K562 (cell line): ENCODE measurements around the gene SLC7A4. TPM values are rescaled to one million over a fixed set of nuclear protein-coding genes. Genes with fewer than 3 reads are reported as not detected.

Source experiments
- ATAC-seq: fragments of 200-7000 bp; cut with Tn5 transposase; 3 replicates; pipeline ENCODE4 v1.9.1; 2020; ENCODE audit warnings: moderate library complexity
- BruUV-seq: library from RNA; stranded (reverse); fragments of 400-500 nt; replicated peaks from 2 replicates; lab custom pipeline; 2021; lab: Mats Ljungman, UMichigan
- CTCF ChIA-PET: fragments of 300-600 bp; formaldehyde crosslinking; extraction: SDS; loops from one replicate; lab custom pipeline; 2021; ENCODE audit warnings: low intra/inter-chr PET ratio; lab: Yijun Ruan, JAX
- POLR2A ChIA-PET: fragments of 300-600, 350-650 bp; sonication (Branson Sonifier 250); formaldehyde crosslinking; extraction: SDS; loops from one replicate; lab custom pipeline; 2021; ENCODE audit warnings: antibody characterized with exemption, inconsistent platforms; lab: Yijun Ruan, JAX
- DNase-seq, 4 experiments: peaks; one replicate each; pipeline versions ENCODE4 v3.0.0 to v3.0.0-alpha.2; 2011 to 2018; ENCODE audit warnings: low spot score in 3 of 4, mixed read lengths in 3 of 4; ENCODE audit errors: extremely low read depth in 1 of 4
- FAIRE-seq: peaks from 2 replicates; lab custom pipeline; 2011; peaks lifted over from hg19 to GRCh38; lab: Jason Lieb, UNC
- H2AFZ ChIP-seq: 2 replicates; pipeline ENCODE4 v1.6.0; 2011; ENCODE audit warnings: low read depth, low read length, control low read depth, inconsistent platforms
- H3K27ac ChIP-seq: fragments of 200-600 bp; 3 replicates; pipeline ENCODE4 v1.8.0; 2011; ENCODE audit warnings: low read depth, mild to moderate bottlenecking, control low read depth, inconsistent platforms, low read length, moderate library complexity, mixed read lengths; ENCODE audit errors: extremely low read depth
- H3K27me3 ChIP-seq, 2 experiments: fragments of 300-600 bp in 1 of 2; 2 replicates in 1 of 2; 3 replicates in 1 of 2; pipeline versions ENCODE4 v1.6.0 to v1.8.0; 2011; ENCODE audit warnings: inconsistent platforms in 2 of 2, low read length in 2 of 2, mild to moderate bottlenecking in 1 of 2, mixed read lengths in 1 of 2, moderate library complexity in 1 of 2; ENCODE audit not compliant: control insufficient read depth in 2 of 2, insufficient read depth in 2 of 2
- H3K36me3 ChIP-seq: fragments of 300-600 bp; 3 replicates; pipeline ENCODE4 v1.8.0; 2011; ENCODE audit warnings: mild to moderate bottlenecking, low read length, inconsistent platforms; ENCODE audit not compliant: control insufficient read depth, insufficient read depth
- H3K4me1 ChIP-seq, 2 experiments: fragments of 200-600 bp in 1 of 2; replicated peaks in 1 of 2; 2 replicates in 1 of 2; 3 replicates in 1 of 2; pipeline versions ENCODE4 v1.5.1 to v1.8.0; 2011; ENCODE audit warnings: inconsistent platforms in 2 of 2, low read length in 2 of 2, mild to moderate bottlenecking in 1 of 2, mixed read lengths in 1 of 2, moderate library complexity in 1 of 2; ENCODE audit not compliant: control insufficient read depth in 2 of 2, insufficient read depth in 2 of 2
- H3K4me2 ChIP-seq: 2 replicates; pipeline ENCODE4 v1.6.1; 2011; ENCODE audit warnings: low read length, control low read depth, inconsistent platforms, mixed read lengths; ENCODE audit not compliant: insufficient read depth
- H3K4me3 ChIP-seq: fragments of 200-600 bp; sonication (generic), shearing (Covaris generic); 2 replicates; pipeline ENCODE4 v1.5.1; 2016; ENCODE audit warnings: control low read depth, inconsistent platforms
- H3K79me2 ChIP-seq: fragments of 200-600 bp; 3 replicates; pipeline ENCODE4 v1.8.0; 2011; ENCODE audit warnings: low read length, inconsistent platforms; ENCODE audit not compliant: control insufficient read depth, insufficient read depth
- H3K9ac ChIP-seq, 2 experiments: 2 replicates each; pipeline versions ENCODE4 v1.6.0 to v1.6.1; 2011; ENCODE audit warnings: low read depth in 2 of 2, low read length in 2 of 2, control low read depth in 1 of 2, inconsistent platforms in 1 of 2, mild to moderate bottlenecking in 1 of 2, mixed read lengths in 1 of 2; ENCODE audit not compliant: insufficient read depth in 1 of 2
- H3K9me1 ChIP-seq: one replicate; pipeline ENCODE4 v1.6.0; 2011; ENCODE audit warnings: inconsistent platforms, mild to moderate bottlenecking, low read length, moderate library complexity; ENCODE audit not compliant: control insufficient read depth, insufficient read depth
- H3K9me3 ChIP-seq: replicated peaks from 2 replicates; pipeline ENCODE4 v1.5.1; 2011; ENCODE audit warnings: low read depth, low read length, inconsistent platforms; ENCODE audit not compliant: control insufficient read depth, insufficient read depth
- H4K20me1 ChIP-seq: replicated peaks from 2 replicates; pipeline ENCODE4 v1.6.1; 2011; ENCODE audit warnings: low read length, inconsistent platforms, mixed read lengths; ENCODE audit not compliant: control insufficient read depth, insufficient read depth
- BRF1 ChIP-seq: IDR thresholded peaks from 3 replicates; pipeline ENCODE4 v1.6.1; 2011; ENCODE audit warnings: borderline replicate concordance, mild to moderate bottlenecking; ENCODE audit not compliant: insufficient read length; ENCODE audit errors: extremely low read depth
- CXXC5 ChIP-seq: fragments of 250-450 bp; sonication (Bioruptor Pico); IDR thresholded peaks from 2 replicates; pipeline ENCODE4 v1.8.0; 2022; ENCODE audit warnings: inconsistent platforms, mild to moderate bottlenecking, moderate library complexity
- ESRRB ChIP-seq: fragments of 250-450 bp; sonication (Bioruptor Pico); IDR thresholded peaks from 2 replicates; pipeline ENCODE4 v1.5.0; 2020; ENCODE audit warnings: mild to moderate bottlenecking, moderate library complexity, borderline replicate concordance
- FOXK1 ChIP-seq: sonication (generic); formaldehyde crosslinking; IDR thresholded peaks from 2 replicates; pipeline ENCODE4 v1.8.0; 2022; ENCODE audit warnings: missing genetic modification reagents, mild to moderate bottlenecking, borderline replicate concordance
- GATAD2B ChIP-seq: fragments of 450-650 bp; IDR thresholded peaks from 2 replicates; pipeline ENCODE4 v1.6.1; 2017; ENCODE audit warnings: mild to moderate bottlenecking, borderline replicate concordance
- GTF2A2 ChIP-seq: IDR thresholded peaks from 2 replicates; pipeline ENCODE4 v1.6.1; 2016; ENCODE audit warnings: mild to moderate bottlenecking, missing genetic modification characterization, missing compliant biosample characterization
- HSF4 ChIP-seq: fragments of 250-450 bp; sonication (Bioruptor Pico); IDR thresholded peaks from 2 replicates; pipeline ENCODE4 v2.1.2; 2022; ENCODE audit warnings: mild to moderate bottlenecking, moderate library complexity, borderline replicate concordance
- NCOR1 ChIP-seq: fragments of 450-650 bp; IDR thresholded peaks from 2 replicates; pipeline ENCODE4 v1.6.1; 2016; ENCODE audit warnings: mild to moderate bottlenecking, moderate library complexity
- NONO ChIP-seq, 2 experiments: fragments of 200-400 bp in 1 of 2; fragments of 450-650 bp in 1 of 2; formaldehyde crosslinking in 1 of 2; IDR thresholded peaks; 2 replicates each; pipeline ENCODE4 v1.6.1; 2017; ENCODE audit warnings: low read depth in 2 of 2, mild to moderate bottlenecking in 2 of 2, moderate library complexity in 2 of 2, low read length in 1 of 2
- SIRT6 ChIP-seq: IDR thresholded peaks from one replicate; pipeline ENCODE4 v1.6.1; 2012; ENCODE audit warnings: low read depth, mild to moderate bottlenecking, control low read depth, inconsistent platforms, low read length, moderate library complexity
- ZNF165 ChIP-seq: fragments of 250-450 bp; sonication (Bioruptor Pico); IDR thresholded peaks from 2 replicates; pipeline ENCODE4 v1.4.0; 2020; ENCODE audit warnings: borderline replicate concordance
- WGBS: fragments of 100-300 bp; shearing (Covaris generic); methylation state at CpG from one replicate; pipeline ENCODE4 v1.1.6; 2016; ENCODE audit warnings: low coverage, mixed read lengths; ENCODE audit not compliant: insufficient coverage; ENCODE audit errors: missing lambda C conversion rate; 5-methylcytosine and 5-hydroxymethylcytosine counted together
- in situ Hi-C: fragments of 300-500 bp; cut with MboI; formaldehyde crosslinking; loops from 4 replicates; pipeline ENCODE4 v1.15.0; 2018; ENCODE audit warnings: inconsistent platforms, mixed read lengths
- intact Hi-C: fragments of 100-400 bp; cut with micrococcal nuclease; formaldehyde crosslinking; loops from 2 replicates; pipeline ENCODE4 v1.14.2; 2022
- polyA plus RNA-seq, 8 experiments: library from polyadenylated mRNA; depleted of rRNA in 4 of 8; stranded (reverse) in 5 of 8; unstranded in 3 of 8; fragments of >200 nt; fragmentation: Nextera tagmentation in 2 of 8; fragmentation: Illumina TruSeq in 1 of 8; extraction: Ambion mirVana in 2 of 8; extraction: Trizol in 1 of 8; gene quantifications; 2 replicates each; pipeline versions ENCODE4 v1.2.1 to v1.2.3, GENCODE V29; 2011 to 2014; ENCODE audit warnings: inconsistent platforms in 1 of 8, missing spikeins in 1 of 8
- total RNA-seq, 7 experiments: library from RNA; depleted of rRNA in 6 of 7; stranded (reverse); fragments of >200 nt in 6 of 7; fragmentation: Illumina TruSeq in 2 of 7; extraction: Trizol in 2 of 7; gene quantifications; 2 replicates each; pipeline versions ENCODE4 v1.2.1 to v1.2.3, GENCODE V29; 2011 to 2021; ENCODE audit warnings: low replicate concordance in 1 of 7
- TF ChIP-seq, protein P1 (sequence below): fragments of 450-650 bp; conservative IDR thresholded peaks from 2 replicates; pipeline ENCODE4 v1.6.1; 2016; ENCODE audit warnings: missing genetic modification characterization, low read depth, mild to moderate bottlenecking, missing compliant biosample characterization, moderate library complexity
- TF ChIP-seq, protein P2 (sequence below): sonication (generic); formaldehyde crosslinking; IDR thresholded peaks from 2 replicates; pipeline ENCODE4 v1.8.1; 2023; ENCODE audit warnings: mild to moderate bottlenecking, missing genetic modification reagents
- TF ChIP-seq, protein P3 (sequence below): fragments of 450-650 bp; formaldehyde crosslinking; IDR thresholded peaks from 2 replicates; pipeline ENCODE4 v1.4.0; 2022; ENCODE audit warnings: missing genetic modification characterization

SLC7A4 gene
- total and polyA plus RNA-seq, 9 of the 15 experiments (the other 6 are each of a cell fraction or from before 2014, with no cell fraction given) = not detected

DNA sequence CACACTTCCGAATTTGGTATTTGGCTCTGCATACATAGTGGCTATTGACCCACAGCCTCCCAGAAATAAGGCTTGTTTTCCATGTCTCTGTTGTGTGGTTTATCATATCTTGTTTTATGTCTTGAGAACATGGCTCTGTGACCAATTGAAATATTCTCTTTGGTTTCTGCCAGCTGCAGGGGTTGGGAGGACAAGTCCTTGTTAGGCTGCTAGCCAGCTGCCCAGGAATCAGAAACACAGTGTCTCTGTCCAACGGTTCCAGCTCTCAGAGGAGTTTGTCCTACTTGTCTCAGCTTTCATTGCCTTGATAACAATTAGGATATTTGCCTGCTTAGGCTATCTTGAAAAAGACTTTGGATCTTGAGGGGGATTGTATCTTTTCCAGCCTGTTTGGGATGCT, 6.0 kb upstream of the SLC7A4 start (continued):
- no peak; the same call in 1 of the 2 replicates for TF ChIP-seq HSF4
- TF ChIP-seq, protein P1, sequence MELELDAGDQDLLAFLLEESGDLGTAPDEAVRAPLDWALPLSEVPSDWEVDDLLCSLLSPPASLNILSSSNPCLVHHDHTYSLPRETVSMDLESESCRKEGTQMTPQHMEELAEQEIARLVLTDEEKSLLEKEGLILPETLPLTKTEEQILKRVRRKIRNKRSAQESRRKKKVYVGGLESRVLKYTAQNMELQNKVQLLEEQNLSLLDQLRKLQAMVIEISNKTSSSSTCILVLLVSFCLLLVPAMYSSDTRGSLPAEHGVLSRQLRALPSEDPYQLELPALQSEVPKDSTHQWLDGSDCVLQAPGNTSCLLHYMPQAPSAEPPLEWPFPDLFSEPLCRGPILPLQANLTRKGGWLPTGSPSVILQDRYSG (tag) = no peak
- no peak for TF ChIP-seq GATAD2B
- TF ChIP-seq, protein P2, sequence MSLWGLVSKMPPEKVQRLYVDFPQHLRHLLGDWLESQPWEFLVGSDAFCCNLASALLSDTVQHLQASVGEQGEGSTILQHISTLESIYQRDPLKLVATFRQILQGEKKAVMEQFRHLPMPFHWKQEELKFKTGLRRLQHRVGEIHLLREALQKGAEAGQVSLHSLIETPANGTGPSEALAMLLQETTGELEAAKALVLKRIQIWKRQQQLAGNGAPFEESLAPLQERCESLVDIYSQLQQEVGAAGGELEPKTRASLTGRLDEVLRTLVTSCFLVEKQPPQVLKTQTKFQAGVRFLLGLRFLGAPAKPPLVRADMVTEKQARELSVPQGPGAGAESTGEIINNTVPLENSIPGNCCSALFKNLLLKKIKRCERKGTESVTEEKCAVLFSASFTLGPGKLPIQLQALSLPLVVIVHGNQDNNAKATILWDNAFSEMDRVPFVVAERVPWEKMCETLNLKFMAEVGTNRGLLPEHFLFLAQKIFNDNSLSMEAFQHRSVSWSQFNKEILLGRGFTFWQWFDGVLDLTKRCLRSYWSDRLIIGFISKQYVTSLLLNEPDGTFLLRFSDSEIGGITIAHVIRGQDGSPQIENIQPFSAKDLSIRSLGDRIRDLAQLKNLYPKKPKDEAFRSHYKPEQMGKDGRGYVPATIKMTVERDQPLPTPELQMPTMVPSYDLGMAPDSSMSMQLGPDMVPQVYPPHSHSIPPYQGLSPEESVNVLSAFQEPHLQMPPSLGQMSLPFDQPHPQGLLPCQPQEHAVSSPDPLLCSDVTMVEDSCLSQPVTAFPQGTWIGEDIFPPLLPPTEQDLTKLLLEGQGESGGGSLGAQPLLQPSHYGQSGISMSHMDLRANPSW (CRISPR knock-in tag) = 0 out of 2 replicates have a peak, but pooled peaks have one; percentile 0

DNA sequence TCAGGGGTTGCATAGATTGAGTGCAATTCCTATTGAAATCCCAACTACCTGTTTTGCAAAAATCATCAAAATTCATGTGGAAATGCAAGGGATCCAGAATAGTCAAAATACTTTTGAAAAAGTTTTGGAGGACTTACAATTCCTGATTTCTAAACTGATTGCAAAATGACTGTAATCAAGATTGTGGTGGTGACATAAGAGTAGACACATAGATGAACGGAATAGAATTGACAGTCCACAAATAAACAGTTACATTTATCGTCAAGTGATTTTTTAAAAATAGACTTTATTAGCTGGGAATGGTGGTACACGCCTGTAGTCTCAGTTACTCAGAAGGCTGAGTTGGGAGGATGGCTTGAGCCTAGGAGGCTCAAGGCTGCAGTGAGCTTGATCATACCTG, 2.6 kb upstream of the SLC7A4 start:
- no peak overlapping the region for H3K4me2 ChIP-seq
- TF ChIP-seq ESRRB (CRISPR knock-in tag) (no peak), CXXC5 (CRISPR knock-in tag) (no peak), GTF2A2 (tag) (no peak), NCOR1 (no peak), ZNF165 (CRISPR knock-in tag) (no peak), SIRT6 (no peak), BRF1 (no peak), FOXK1 (CRISPR knock-in tag) (no peak), NONO (IDR thresholded peaks at IDR 0.05; ENCODE audit: low read depth in 2 of 2, low read length in 1 of 2) (no peak)
- TF ChIP-seq, protein P3, sequence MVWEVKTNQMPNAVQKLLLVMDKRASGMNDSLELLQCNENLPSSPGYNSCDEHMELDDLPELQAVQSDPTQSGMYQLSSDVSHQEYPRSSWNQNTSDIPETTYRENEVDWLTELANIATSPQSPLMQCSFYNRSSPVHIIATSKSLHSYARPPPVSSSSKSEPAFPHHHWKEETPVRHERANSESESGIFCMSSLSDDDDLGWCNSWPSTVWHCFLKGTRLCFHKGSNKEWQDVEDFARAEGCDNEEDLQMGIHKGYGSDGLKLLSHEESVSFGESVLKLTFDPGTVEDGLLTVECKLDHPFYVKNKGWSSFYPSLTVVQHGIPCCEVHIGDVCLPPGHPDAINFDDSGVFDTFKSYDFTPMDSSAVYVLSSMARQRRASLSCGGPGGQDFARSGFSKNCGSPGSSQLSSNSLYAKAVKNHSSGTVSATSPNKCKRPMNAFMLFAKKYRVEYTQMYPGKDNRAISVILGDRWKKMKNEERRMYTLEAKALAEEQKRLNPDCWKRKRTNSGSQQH = no peak

More for the DNA sequence above, 2.6 kb upstream of the SLC7A4 start:
- Histone ChIP-seq H3K9me1 (peaks cover 4% of the 10 kb centered on the region), H3K9me3 (no peaks in the 10 kb centered on the region), H3K9ac (no peak overlapping the region), H3K4me1 (peaks cover 19 to 35% of the 10 kb centered on the region in 2 experiments), H3K27ac (no peak overlapping the region), H3K27me3 (peaks cover 20 to 34% of the 10 kb centered on the region in 2 experiments; a peak in 4 of 5 replicates), H3K36me3 (no peaks in the 10 kb centered on the region), H3K79me2 (no peaks in the 10 kb centered on the region), H4K20me1 (peaks cover 15% of the 10 kb centered on the region), H2AFZ (no peak overlapping the region), H3K4me3 (no peak overlapping the region)
- intact Hi-C loops = no loop called here
- DNase-seq (no peak), FAIRE-seq (no peak), ATAC-seq (no peak)
- in situ Hi-C loops = no loop called here
- CTCF ChIA-PET = no interaction called here
- POLR2A ChIA-PET = interaction anchor here (0.9 to 9.7 kb wide), 2 partner anchors 11 to 17 kb away, joined by 3 to 95 read pairs; partner anchors contain the start of gene P2RX6
- WGBS = 32% methylated on average over 3 of the region's 3 CpGs
- BruUV-seq = no TSS peak
